HG03280 (cell line): ENCODE data around the gene LONP2.
"Not testable (repeated sequence)": the region's sequence is repeated elsewhere in the genome, so short reads cannot be mapped to it uniquely, and the experiment has no call there.

Source experiments
- ATAC-seq: cut with Tn5 transposase; IDR thresholded peaks from one replicate; pipeline ENCODE4 v1.9.1; 2021; ENCODE audit warnings: mild to moderate bottlenecking, moderate library complexity; ENCODE audit not compliant: unreplicated experiment

The LONP2 gene

GRCh38 chr16:48366165-48367093 is 122.3 kb downstream of the LONP2 start:
- ATAC-seq: peak; percentile 69

GRCh38 chr16:48367441-48368049 is 123.4 kb downstream of the LONP2 start:
- no peak for ATAC-seq

DNA sequence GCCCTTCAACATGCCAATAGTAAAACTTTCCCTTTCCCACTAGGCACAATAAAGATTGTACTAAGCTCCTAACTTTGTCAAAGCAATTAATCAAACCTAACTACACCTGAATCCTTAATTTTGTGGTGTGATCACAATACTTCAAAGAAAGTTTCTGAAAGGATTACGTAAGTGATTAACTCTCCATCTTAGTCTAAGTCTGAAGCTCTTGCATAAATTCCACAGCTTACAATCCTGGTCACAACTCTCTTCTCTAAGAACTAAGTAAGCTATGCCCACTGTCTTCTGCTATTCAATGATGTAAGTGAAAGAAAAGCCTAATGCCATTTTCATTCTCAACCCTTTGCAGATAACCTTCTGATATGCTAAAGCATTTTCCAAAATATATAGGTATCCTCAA is 125.7 kb downstream of the LONP2 start:
- ATAC-seq: no peak

DNA sequence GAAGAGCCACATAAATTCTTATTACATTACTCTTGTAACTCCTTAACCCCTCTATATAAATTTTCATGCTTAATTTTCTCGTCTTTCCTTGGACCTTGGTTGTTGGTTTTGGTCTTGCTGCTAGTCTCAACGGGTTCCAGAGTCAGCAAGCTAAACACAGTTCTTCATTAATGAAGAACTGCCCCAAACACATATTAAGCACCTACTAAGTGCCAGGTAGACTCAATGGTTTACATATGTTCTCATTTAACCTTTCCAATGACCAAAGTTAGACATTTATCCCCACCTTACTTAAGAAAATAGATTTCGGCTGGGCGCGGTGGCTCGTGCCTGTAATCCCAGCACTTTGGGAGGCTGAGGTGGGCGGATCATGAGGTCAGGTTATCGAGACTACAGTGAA is 126.1 kb downstream of the LONP2 start:
- no peak for ATAC-seq

GRCh38 chr16:48370668-48371392 is 126.7 kb downstream of the LONP2 start:
- not testable (repeated sequence) for ATAC-seq

DNA sequence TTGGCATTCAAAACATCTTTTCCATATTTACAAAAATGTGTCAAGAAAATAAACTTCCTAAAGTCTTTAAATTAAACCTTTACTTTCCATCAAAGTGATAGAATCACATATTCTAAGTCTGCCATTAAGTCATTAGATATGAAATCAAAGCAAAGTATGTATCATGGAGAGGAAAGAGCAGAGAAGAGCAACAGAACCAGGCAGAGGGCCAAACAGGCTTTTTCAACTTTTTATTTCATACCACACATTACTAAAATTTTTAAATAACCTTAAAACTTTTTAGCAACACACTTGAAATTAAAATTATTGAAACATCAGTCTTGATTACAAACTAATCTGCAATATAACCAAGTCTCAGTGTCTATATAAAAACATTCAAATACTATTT is 127.3 kb downstream of the LONP2 start:
- no peak for ATAC-seq

- no peak for ATAC-seq
Observed at GRCh38 chr16:48372744-48373143, 128.6 kb downstream of the LONP2 start.

GRCh38 chr16:48373258-48374029 is 129.3 kb downstream of the LONP2 start:
- ATAC-seq: no peak

GRCh38 chr16:48374255-48374654 is 130.2 kb downstream of the LONP2 start:
- ATAC-seq: no peak

DNA sequence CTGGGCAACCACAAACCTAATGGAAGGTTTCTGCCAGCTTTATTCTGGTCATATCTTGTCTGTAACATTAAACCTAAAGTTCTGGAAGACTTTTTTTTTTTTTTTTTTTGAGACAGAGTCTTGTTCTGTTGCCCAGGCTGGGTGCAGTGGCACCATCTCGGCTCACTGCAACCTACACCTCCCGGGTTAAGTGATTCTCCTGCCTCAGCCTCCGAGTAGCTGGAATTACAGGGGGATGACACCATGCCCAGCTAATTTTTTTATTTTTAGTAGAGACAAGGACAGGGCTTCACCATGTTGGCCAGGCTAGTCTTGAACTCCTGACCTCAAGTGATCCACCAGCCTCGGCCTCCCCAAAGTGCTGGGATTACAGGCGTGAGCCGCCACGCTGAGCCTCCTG is 133.2 kb downstream of the LONP2 start:
- not testable (repeated sequence) for ATAC-seq

DNA sequence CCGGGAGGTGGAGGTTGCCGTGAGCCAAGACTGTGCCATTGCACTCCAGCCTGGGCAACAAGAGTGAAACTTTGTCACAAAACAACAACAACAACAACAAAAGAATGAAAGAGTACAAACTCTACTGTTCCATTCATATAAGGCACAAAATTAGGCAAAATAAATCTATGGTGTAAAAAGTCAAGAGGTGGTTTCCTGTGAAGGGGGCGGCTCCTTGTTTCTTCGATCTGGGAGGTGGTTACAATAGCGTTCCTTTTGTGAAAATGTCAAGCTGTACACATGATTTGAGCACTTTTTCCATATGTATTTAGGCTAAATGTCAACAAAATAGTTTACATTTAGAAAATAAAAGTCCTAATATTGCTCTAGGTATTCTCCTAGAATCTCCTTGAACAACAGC is 134.2 kb downstream of the LONP2 start:
- no peak for ATAC-seq

- ATAC-seq: no peak
Observed at GRCh38 chr16:48378836-48379235, 134.7 kb downstream of the LONP2 start.

DNA sequence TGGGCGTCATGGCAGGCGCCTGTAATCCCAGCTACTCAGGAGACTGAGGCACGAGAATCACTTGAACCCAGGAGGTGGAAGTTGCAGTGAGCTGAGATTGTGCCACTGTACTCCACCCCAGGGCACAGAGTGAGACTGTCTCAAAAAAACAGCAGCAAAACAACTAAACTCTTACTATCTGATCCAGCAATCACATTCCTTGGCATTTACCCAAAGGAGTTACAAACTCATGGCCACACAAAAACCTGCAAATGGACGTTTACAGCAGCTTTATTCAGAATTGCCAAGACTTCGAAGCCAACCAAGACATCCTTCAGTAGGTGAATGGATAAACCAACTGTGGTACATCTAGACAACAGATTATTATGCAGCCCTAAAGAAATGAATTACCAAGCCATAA is 137.1 kb downstream of the LONP2 start:
- ATAC-seq: no peak

- ATAC-seq: no peak
Observed at GRCh38 chr16:48382131-48382530, 138.0 kb downstream of the LONP2 start.

- no peak for ATAC-seq
Observed at GRCh38 chr16:48383009-48383876, 139.1 kb downstream of the LONP2 start.

GRCh38 chr16:48383877-48384519 is 139.9 kb downstream of the LONP2 start:
- no peak for ATAC-seq

GRCh38 chr16:48384520-48385252 is 140.6 kb downstream of the LONP2 start:
- ATAC-seq: peak; percentile 54

DNA sequence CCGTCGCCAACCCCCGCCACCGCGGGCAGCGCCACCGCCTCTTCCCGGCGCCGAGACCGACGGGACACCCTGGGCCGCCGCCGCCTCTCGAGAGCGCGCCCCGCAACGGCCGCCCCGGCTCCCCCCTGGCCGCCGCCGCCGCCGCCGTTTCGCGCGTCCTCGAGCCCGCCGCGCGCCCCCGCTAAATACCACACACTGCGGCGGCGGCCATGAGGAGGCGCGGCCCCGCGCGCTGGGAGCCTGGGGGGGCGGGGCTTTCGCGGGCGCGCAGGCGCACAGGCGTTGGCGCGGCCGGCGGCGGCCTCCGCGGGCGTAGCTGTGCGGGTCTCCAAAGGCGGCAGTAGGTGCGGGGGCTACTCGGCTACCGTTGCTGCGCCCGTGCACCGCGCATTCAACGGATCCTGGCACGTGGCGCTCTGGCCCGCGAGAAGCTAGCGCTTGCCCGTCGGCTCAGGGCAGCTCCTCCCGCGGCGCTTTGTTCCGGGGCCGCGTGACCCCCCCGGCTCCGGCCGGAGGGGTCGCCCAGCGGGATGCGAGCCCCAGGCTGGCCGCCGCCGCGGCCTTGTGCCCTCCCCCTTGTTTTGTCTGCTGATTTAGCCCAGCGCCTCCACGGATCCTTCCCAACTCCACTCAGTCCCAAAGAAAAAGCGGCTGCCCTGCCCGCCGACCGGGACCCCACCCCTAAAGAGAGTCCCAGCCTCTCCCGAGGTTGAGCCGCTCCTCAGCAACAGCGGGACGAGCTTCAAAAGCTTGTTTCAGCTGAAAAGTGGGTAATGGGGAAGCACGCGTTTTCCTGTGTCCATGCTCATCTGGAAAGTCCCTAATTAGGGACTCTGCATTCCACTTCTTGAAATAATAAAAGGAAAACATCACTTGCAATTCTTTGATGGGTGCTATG is 141.4 kb downstream of the LONP2 start, which contains the start of gene SIAH1:
SIAH1 (minus strand) TSS at position 161 of the 898 bp plus-strand sequence. CDS start 22,985 bp downstream, outside the sequence.
- peak; percentile 70 for ATAC-seq
